ENCODE measurements around the gene CDKL2.

GRCh38 chr4:75530556-75531322 is 99.6 kb downstream of the CDKL2 start:
- TF ChIP-seq CTCF (conservative IDR thresholded peaks at IDR 0.05 in 1 of 2, IDR thresholded peaks at IDR 0.05 in 1 of 2; ENCODE audit: extremely low read depth in 1 of 2, insufficient read depth in 1 of 2, low read depth in 1 of 2, low read length in 2 of 2) (no peak), EZH2 (IDR thresholded peaks at IDR 0.05; ENCODE audit: borderline replicate concordance, low read length) (no peak)
